NCI-H748 treated with DMSO at 0.1 percent for 48 hours (cell line): Measurements from ENCODE around the gene PPDPF.

Experiments used
- DNase-seq: peaks from one replicate; lab custom pipeline; 2025; lab: John Stamatoyannopoulos, UW

Gene PPDPF

GRCh38 chr20:63487781-63488241 lies 32.8 kb upstream of the PPDPF start:
- DNase-seq = no peak

GRCh38 chr20:63488315-63489251 lies 32.0 kb upstream of the PPDPF start:
- no peak for DNase-seq

DNA sequence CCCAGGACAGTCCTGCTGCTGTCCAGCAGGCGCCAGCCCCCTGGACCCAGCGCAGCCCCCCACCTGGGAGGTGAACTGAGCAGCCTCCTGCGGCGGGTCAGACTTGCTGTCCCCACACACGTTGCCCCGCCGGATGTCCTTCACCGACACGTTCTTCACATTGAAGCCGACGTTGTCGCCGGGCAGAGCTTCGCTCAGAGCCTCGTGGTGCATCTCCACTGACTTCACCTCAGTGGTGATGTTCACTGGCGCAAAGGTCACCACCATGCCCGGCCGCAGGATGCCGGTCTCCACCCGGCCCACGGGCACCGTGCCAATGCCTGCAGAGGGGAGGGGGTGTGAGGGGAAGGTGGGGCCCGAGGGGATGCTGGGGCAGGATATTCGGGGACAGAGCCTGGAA lies 30.1 kb upstream of the PPDPF start:
- DNase-seq = no peak

GRCh38 chr20:63491078-63491477 lies 29.5 kb upstream of the PPDPF start:
- no peak for DNase-seq

DNA sequence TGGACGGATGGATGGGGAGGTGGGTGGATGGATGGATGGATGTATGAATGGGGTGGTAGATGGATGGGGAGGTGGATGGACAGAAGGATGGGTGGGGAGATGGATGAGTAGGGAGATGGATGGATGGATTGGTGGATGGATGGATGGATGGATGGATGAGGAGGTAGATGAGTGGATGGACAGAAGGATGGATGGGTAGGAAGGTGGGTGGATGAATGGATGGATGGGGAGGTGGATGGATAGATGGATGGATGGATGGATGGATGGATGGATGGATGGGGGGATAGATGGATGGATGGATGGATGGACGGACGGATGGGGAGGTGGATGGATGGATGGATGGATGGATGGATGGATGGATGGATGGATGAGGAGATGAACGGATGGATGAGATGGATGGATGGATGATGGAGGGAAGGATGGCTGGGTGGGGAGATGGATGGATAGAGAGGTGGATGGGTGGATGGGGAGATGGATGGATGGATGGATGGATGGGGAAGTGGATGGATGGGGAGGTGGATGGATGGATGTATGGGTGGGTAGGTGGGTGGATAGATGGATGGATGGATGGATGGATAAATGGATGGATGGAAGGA lies 28.8 kb upstream of the PPDPF start:
- no peak for DNase-seq

- no peak for DNase-seq
Measured at GRCh38 chr20:63492518-63492917, 28.0 kb upstream of the PPDPF start.

GRCh38 chr20:63492982-63493381 lies 27.6 kb upstream of the PPDPF start:
- no peak for DNase-seq

- no peak for DNase-seq
Measured at GRCh38 chr20:63493563-63494020, 27.0 kb upstream of the PPDPF start.

DNA sequence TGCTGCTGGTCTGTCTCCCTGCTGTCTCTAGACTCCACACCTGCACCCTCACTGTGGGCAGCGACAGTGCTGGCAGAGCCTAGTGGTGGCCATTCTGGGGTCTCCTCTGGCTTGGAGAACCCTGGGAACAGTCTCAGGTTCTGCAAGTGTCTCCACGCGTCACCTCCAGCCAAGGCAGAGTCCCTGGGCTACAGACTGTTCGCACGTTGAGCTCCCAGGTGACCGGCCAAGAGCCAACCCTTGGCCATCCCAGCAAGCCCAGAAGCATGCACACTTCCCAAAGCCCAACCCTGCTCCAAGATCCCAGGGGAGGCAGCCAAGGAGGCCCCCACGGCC lies 26.5 kb upstream of the PPDPF start:
- no peak for DNase-seq

GRCh38 chr20:63494420-63495166 lies 26.0 kb upstream of the PPDPF start:
- DNase-seq = no peak

- DNase-seq = no peak
Measured at GRCh38 chr20:63495167-63495720, 25.3 kb upstream of the PPDPF start.

DNA sequence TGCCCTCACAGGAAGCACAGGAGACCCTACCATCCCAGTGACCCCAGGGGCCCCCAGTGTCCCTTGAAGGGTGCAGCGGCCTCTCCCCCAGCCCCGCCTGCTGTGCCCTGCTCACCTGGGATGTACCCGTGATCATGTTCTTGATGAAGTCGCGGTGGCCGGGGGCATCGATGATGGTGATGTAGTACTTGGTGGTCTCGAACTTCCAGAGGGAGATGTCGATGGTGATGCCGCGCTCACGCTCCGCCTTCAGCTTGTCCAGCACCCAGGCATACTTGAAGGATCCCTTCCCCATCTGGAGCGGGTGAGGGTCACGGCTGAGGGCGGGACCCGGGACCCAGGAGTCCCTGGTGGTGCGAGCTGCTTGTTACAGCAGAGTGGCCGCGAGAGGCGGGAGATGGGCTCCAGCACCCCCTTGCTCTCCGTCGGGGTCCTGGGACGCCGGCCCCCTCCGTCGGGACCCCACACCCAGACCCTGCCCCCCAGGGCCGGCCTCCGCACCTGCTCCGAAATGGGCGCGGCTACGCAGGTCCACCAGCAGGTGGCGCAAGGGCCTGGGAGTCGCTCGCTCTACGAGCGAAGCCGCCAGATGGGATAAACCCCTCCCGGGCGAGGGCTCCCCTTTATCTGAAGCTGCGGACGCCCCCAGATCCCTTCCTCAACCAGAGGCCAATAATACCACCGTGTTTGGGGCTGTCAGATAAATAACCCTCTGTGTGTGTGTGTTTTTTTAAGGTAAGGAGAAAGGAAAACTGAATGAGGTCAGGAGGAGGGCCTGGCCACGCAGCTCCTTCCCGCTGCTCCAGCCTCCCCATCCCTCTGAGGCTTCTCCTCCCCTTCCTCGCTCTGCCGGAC lies 24.6 kb upstream of the PPDPF start:
- DNase-seq = no peak

DNA sequence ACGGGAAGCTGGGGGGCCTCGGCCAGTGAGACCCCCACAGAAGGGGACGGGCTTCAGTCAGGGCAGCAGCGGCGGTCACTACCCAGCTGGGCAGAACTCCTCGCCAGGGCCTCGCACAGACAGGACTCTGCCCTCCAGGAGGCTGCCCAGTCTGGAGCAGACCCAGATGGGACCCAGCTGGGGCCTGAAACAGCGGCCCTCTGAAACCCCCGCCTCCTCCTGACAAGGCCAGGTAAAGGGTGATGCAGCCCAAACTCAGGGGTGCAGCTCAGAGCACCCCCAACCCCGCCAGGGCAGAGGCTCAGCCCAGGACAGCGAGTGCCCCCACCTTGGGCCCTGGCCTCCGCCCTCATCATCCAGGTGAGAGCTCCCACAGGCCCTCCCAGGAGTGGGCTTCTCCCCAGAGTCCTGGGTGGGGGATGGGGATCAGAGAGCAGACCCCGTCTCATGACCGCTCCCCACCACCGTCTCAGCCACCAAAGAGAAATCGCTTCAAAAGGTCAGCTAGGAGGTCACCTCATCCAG lies 23.9 kb upstream of the PPDPF start:
- DNase-seq = no peak

GRCh38 chr20:63497138-63497945 lies 23.2 kb upstream of the PPDPF start:
- DNase-seq = no peak

- DNase-seq = no peak
Measured at GRCh38 chr20:63497946-63498935, 22.3 kb upstream of the PPDPF start.

DNA sequence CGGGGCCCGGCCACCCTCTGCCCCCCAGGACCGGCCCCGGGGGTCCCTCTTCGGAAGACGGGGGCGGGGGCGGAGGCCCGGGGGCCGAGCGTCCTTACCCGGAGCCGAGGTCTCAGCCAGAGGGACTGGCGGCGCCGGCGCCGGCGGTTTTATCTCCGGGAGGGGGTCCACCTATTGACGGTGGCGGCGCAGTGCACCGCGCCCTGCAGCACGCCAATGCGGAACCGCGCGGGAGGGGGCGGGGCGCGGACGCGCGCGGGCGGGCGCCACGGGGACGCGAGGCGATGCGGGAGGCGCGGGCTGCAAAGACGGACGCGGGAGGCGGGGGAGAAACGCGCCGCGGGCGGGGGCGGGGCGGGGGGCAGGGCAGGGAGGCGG lies 21.6 kb upstream of the PPDPF start, which contains the start of gene EEF1A2:
Gene EEF1A2, minus strand, starts transcription at position 124 of the 378 bp plus-strand sequence. CDS start 1,320 bp downstream, outside the sequence.
- no peak for DNase-seq

DNA sequence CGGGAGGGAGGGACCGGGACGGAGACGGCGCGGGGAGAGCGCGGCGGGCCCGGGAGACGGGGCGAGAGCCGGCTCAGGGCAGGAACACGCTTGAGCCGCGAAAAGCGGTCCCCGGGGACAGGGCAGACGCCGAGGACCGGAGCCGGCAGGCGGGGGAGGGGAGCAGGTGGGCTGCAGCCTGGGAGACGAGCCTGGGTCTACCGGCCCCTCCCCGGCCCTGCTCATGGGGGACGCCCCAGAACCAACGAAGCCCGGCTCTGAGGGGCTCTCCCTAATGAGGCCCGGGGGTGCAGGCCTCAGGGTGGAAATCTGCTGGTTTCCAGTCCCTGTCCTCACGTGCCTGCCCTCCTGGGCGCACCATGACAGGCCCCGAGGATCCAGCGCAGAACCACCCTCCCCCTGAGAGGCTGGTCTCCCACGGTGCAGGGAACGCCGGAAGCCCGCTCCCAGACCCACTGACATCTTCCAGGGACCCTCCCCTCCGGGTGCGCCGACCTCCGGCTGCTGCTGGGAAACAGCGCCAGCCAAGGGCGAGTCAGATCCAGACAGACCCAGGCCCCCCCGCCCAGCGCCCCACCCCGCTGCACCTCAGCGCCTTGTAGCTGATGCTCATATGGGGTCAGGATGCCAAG lies 21.1 kb upstream of the PPDPF start:
- no peak for DNase-seq

DNA sequence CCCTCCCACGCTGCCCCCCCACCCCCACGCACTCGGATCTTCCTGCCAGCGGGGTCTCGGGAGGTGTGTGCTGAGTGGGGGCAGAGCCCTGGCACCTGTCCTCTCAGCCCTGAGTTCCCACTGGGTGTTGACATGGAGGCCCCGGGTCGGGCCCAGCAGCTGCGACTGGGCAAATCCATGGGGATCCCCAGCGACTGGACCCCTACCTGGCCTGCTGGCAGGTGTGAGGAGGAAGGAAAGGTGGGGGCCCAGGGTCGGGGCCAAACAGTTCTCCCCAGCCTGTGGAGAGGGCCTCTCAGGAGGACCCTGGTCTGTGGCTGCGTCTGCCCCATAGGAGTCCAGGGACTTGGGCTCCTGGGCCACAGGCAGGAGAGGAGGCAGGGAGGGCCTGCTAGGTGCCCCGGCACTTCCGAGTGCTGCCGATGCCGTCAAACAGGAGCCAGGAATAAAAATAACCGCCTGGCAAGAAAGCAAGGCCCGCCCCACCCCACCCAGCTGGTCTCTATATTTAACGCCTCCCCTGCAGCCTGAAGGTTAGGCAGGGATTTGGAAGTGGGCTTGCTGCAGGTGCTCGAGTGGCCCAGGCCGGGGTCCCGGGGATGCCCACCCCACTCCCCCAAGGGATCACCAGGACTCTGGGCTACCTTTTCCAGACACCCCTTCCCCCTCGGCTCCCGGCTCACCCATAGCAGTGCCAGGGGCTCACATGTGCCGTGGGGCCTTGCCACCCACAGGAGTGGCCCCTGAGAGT lies 20.2 kb upstream of the PPDPF start:
- no peak for DNase-seq
